Activated naive CD4-positive, alpha-beta T cell treated with anti-CD3 and anti-CD28 coated beads, Interleukin-2, amount 10 ng/mL, durations not matched to agents 7 days and 5 days (primary cell): Measurements from ENCODE around the gene MARCHF10.

Source experiments
- CTCF ChIA-PET: fragments of 350-600 bp; sonication (Branson Sonifier 250); formaldehyde crosslinking; loops from one replicate; lab custom pipeline; 2021; ENCODE audit warnings: antibody characterized with exemption; lab: Charles Lee
- DNase-seq: peaks from one replicate; pipeline ENCODE4 v3.0.0-alpha.2; 2020
- H3K27ac Mint-ChIP-seq: one replicate; pipeline ENCODE4 v1.8.0; 2021; ENCODE audit warnings: mild to moderate bottlenecking, moderate library complexity, mixed read lengths
- H3K27me3 Mint-ChIP-seq: one replicate; pipeline ENCODE4 v1.8.0; 2021; ENCODE audit warnings: mild to moderate bottlenecking, mixed read lengths
- H3K36me3 Mint-ChIP-seq: one replicate; pipeline ENCODE4 v1.8.0; 2021; ENCODE audit warnings: mixed read lengths
- H3K4me1 Mint-ChIP-seq: one replicate; pipeline ENCODE4 v1.8.0; 2021; ENCODE audit warnings: mixed read lengths
- H3K4me3 Mint-ChIP-seq: one replicate; pipeline ENCODE4 v1.8.0; 2021; ENCODE audit warnings: mild to moderate bottlenecking, moderate library complexity, mixed read lengths
- H3K9me3 Mint-ChIP-seq: one replicate; pipeline ENCODE4 v1.8.0; 2021; ENCODE audit warnings: mixed read lengths

Gene MARCHF10

DNA sequence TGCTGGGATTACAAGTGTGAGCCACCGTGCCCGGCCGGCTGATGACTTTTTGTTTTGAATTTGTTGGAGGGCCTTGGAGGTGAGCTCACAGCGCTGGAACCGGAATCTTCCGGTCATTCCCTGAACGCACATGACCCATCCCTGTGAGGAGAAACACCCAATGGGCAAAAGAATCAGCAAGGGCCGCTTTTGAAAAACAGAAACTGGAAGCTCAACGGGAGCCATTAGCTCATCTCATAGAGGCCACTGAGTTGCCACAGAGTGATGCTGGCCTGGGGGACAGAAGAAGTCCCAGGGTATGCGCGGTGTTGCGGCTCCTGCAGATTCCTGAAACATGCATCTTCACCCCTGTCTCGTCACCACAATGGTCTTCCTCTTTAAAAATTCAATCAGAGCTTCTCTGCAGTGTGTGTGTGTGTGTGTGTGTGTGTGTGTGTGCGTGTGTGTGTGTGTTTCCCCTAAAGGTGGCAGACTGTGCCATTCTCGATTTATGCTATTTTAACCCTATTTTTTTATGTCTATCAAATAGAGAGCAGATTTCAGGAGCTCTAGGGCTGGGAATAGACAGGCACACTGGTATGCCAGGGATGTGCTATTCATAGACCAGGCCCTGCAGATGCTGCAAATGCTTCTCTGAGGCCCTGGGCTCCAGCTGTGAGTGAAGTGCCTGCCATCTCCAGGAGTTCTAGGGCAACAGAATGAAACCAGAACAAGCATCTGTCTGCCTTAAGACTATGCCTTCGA is 68.3 kb downstream of the MARCHF10 start:
- Mint-ChIP-seq H3K36me3 (no peaks in the 10 kb centered on the region), H3K4me3 (no peak overlapping the region), H3K27me3 (peaks cover 30% of the 10 kb centered on the region), H3K9me3 (no peaks in the 10 kb centered on the region), H3K4me1 (no peaks in the 10 kb centered on the region), H3K27ac (no peak overlapping the region)
- CTCF ChIA-PET = no interaction called here
- DNase-seq = no peak

DNA sequence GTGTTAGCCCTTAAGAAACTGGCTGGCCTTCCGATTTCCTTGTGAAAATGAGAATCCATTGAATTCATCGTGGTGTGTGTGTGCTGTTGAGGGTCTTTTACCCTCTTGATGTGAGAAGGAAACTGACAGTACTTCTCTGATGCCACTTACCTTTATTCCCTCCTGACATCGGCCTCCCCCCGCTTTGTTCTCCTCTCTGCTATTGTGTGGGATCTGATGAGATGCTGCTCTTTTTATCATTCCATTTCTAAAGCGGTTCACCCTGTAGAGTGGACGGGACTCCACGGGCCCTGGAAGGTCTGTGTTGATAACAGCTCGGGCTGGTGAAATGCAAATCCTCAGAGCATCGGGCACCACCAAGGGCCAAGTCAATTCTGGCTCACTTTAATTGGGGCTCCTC is 69.8 kb downstream of the MARCHF10 start:
- no peaks in the 10 kb centered on the region for H3K9me3 Mint-ChIP-seq
- CTCF ChIA-PET = no interaction called here

DNA sequence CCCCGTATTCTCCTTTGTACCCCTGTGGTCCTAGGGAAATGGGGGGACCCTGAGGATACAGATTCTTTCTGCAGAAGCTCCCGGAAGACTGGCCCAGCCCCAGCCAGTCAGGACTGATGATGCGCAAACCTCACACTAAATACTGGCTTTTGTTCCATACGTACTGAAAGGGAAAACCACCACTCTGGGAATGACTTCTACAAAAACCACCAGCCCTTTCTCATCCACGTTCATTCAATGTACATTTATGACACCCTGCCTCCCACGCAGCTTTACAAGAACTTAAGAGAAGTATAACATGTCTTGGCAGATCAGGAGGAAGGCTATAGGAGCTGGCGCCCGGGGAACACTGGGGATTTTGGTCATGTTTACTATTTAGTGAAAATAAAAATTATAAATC is 70.6 kb downstream of the MARCHF10 start:
- Mint-ChIP-seq H3K27ac (no peak overlapping the region), H3K9me3 (no peaks in the 10 kb centered on the region), H3K27me3 (peaks cover 29% of the 10 kb centered on the region), H3K4me1 (no peaks in the 10 kb centered on the region), H3K4me3 (no peak overlapping the region), H3K36me3 (no peaks in the 10 kb centered on the region)
- DNase-seq = no peak
- CTCF ChIA-PET = no interaction called here

More for the DNA sequence above, 69.8 kb downstream of the MARCHF10 start:
- Mint-ChIP-seq H3K27ac (no peak overlapping the region), H3K4me3 (no peak overlapping the region), H3K27me3 (peaks cover 29% of the 10 kb centered on the region), H3K4me1 (no peaks in the 10 kb centered on the region), H3K36me3 (no peaks in the 10 kb centered on the region)
- no peak for DNase-seq

DNA sequence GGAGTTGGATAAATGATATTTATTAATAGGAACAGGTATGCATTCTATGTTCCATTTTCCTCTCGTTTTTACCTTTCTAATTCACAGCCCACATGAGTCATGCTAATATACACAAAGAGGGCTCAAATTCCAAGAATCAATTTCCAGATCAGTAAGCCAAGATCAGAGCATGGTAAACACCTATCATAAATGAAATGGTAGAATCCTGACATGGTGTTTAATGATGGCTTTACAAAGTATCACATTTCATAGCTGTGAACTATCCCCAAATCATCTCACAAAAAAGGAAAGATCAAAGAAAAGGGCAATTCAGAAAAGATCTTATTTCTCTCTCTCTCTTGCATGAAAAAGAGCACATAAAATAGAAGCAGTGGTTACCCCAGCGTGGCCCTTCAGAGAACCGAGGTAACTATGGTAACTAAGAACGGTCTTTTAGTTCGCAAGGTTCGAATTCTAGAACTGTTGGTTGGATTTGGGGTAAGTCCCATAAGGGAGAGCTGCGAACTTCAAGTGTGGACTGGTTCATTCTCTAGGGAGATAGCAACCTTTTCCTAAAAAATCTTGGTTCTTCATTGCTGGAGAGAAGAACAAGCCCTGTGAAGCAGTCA is 73.0 kb downstream of the MARCHF10 start:
- Mint-ChIP-seq H3K4me1 (no peaks in the 10 kb centered on the region), H3K27ac (no peak overlapping the region), H3K9me3 (no peaks in the 10 kb centered on the region), H3K4me3 (no peak overlapping the region), H3K36me3 (no peaks in the 10 kb centered on the region), H3K27me3 (peaks cover 28% of the 10 kb centered on the region)
- CTCF ChIA-PET = interaction anchor here (0.9 kb wide), 1 partner anchor 11 kb away, joined by 3 read pairs; no protein-coding TSS in a partner anchor
- no peak for DNase-seq

DNA sequence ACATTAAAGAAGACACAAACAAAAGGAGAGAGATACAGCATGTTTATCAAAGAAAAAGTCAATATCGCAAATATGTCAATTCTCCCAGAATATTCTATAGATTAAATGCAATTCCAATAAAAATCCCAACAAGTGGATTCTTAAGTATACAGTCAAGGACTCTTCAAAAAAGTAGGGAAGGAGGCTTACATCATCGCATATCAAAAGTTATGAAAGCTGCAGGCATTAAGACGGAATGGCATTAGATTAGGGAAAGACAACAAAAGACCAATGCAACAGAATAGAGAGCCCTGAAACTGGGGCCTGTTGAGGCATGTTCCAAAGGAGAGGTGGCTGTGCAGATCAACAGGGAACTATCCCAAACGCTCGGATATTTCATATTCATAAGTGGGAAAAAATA is 76.0 kb downstream of the MARCHF10 start:
- Mint-ChIP-seq H3K4me3 (no peak overlapping the region), H3K4me1 (no peaks in the 10 kb centered on the region), H3K36me3 (no peaks in the 10 kb centered on the region), H3K27me3 (peaks cover 39% of the 10 kb centered on the region), H3K9me3 (no peaks in the 10 kb centered on the region), H3K27ac (no peak overlapping the region)
- CTCF ChIA-PET = no interaction called here
- DNase-seq = no peak

DNA sequence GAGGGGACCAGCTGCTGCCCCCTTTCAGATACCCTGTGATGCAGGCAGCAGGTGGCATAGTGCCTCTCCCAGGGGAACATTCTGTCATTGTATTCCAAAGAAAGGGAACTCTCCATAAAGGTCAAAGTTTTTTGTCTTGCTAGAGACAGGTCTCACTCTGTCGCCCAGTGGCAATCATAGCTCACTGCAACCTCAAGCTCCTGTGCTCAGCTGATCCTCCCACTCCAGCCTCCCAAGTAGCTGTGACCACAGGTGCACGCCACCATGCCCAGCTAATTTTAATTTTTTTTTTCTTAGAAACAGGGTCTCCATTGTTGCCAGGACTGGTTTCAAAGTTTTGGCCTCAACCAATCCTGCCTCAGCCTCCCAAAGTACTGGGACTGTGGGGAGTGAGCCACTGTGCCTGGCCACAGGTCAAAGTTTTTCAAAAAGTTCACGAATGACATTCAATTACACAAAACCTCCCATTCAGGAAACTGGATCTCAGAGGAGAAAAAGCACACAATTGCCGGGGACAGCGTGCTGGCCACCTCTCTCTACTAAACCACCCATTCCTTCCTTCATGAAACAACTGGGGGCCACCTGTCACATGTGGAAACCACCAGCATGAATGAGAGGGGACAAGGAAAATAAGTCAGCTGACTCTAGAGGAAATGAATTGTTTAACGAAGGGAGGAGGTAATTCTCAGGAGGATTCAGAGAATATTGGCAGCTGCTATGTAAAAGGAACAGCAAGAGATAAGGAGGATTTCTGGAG is 80.0 kb downstream of the MARCHF10 start:
- H3K4me1 Mint-ChIP-seq = peaks cover 25% of the 10 kb centered on the region
- H3K36me3 Mint-ChIP-seq = peaks cover 2% of the 10 kb centered on the region
- H3K27ac Mint-ChIP-seq = no peak overlapping the region
- DNase-seq = no peak
- H3K9me3 Mint-ChIP-seq = no peaks in the 10 kb centered on the region
- CTCF ChIA-PET = interaction anchor here (1.1 to 1.4 kb wide), 2 partner anchors 74 to 389 kb away, joined by 3 read pairs; no protein-coding TSS in a partner anchor
- peaks cover 57% of the 10 kb centered on the region for H3K27me3 Mint-ChIP-seq
- H3K4me3 Mint-ChIP-seq = no peak overlapping the region

DNA sequence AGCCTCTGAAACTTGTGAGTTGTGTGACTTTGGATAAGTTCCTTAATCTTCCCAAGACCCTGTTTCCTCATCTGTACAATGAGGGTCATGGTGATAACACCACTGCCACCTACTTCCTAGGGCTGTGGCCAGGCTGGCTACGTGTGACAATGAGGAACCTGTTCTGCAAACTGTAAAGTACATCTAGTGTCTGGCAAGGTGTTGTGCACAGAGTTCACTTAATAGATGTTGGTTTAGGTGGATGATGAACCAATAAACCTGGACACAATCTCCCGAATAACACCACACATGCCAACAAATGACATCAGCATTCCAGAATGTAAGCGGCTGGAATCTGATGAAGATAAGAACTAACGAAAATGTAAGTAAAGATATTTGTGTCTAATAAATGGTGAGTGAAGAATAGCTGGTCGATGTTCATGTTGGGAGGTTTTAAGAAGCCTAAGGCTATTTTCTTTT is 82.3 kb downstream of the MARCHF10 start:
- H3K4me1 Mint-ChIP-seq = peaks cover 25% of the 10 kb centered on the region
- H3K36me3 Mint-ChIP-seq = peaks cover 2% of the 10 kb centered on the region
- H3K4me3 Mint-ChIP-seq = no peak overlapping the region
- H3K9me3 Mint-ChIP-seq = no peaks in the 10 kb centered on the region
- H3K27ac Mint-ChIP-seq = no peak overlapping the region
- peaks cover 71% of the 10 kb centered on the region for H3K27me3 Mint-ChIP-seq
- CTCF ChIA-PET = no interaction called here
- DNase-seq = no peak

DNA sequence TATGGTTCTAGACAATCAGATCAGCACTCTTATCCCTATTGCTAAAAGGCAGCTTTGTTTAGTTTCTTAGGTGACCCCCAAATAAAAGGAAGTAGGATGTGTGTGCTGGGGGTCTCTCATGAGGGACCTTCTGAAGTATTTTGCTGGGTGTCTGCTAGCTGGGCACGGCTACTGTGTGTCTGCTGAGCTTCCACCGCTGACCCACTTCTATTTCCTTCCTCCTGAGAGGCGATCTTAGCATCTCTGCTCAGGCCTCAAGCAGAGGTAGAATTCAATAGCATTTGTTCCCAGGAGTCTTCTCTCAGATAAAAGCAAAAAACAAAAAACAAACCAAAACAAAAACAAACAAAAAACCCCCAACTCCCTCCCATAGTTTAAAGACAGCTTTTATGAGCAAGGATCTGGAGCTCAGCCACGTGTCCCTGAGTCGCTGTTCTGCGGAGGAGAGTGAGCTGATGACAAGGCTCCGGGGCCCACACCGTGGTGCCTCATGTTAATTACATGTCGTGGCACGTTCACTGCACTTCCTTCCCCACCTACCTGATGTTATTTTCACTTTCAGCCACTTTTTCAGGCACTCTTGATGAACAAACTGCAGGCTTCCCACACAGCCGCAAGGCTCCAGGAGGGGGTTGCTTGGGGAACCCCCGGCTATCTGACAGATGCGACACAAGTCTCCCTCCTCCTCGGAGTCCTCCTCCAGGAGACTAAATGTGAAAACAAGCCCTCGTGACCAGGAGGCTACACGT is 83.5 kb downstream of the MARCHF10 start:
- no peaks in the 10 kb centered on the region for H3K9me3 Mint-ChIP-seq
- H3K4me3 Mint-ChIP-seq = peak overlapping the region; percentile 47
- CTCF ChIA-PET = interaction anchor here (0.6 kb wide), 1 partner anchor 10 kb away, joined by 3 read pairs; no protein-coding TSS in a partner anchor
- H3K36me3 Mint-ChIP-seq = peaks cover 2% of the 10 kb centered on the region
- DNase-seq = peak; percentile 80
- peaks cover 25% of the 10 kb centered on the region for H3K4me1 Mint-ChIP-seq
- peak overlapping the region; percentile 80 for H3K27ac Mint-ChIP-seq
- H3K27me3 Mint-ChIP-seq = peaks cover 78% of the 10 kb centered on the region

DNA sequence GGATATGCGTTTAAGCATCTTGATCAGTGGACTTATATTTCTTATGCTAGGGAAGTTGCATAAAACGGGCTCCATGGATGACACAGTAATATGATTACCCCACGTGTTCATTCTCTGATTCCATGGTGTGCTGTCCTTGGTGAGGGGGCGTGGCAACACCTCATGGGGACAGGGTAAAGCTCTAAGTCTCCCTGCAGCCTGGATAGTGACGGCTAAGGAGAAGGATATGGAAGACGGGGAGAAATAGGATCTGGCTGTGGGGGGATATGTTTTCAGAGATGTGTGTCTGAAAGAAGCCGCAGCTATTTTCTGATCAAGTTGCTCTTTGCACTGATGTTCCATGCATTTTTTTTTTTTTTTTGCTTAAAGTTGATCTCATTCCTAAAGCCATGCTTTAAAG is 84.3 kb downstream of the MARCHF10 start:
- H3K36me3 Mint-ChIP-seq = peaks cover 2% of the 10 kb centered on the region
- H3K4me3 Mint-ChIP-seq = no peak overlapping the region
- H3K9me3 Mint-ChIP-seq = no peaks in the 10 kb centered on the region
- peaks cover 25% of the 10 kb centered on the region for H3K4me1 Mint-ChIP-seq
- CTCF ChIA-PET = no interaction called here
- peaks cover 78% of the 10 kb centered on the region for H3K27me3 Mint-ChIP-seq
- H3K27ac Mint-ChIP-seq = no peak overlapping the region
- no peak for DNase-seq

DNA sequence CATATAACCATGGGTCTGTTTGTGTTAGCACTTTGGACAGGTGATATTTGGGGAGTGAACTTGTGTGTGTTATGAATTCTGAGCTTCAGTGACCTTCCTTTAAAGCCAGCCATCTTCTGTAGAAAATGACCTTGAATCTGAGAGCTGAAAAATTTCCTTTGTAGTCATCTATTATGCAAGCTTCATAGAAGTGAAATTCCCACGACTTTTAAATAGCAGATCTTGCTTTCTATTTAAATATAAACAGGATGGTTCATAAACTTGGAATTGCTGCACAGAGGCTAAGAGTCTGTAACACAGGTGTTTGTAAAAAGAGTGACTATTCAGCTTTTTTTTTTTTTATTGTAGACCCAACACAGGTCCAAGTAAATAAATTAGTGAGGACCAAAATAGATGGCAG is 85.5 kb downstream of the MARCHF10 start:
- no peak overlapping the region for H3K27ac Mint-ChIP-seq
- H3K4me3 Mint-ChIP-seq = no peak overlapping the region
- no peak for DNase-seq
- no peaks in the 10 kb centered on the region for H3K9me3 Mint-ChIP-seq
- H3K27me3 Mint-ChIP-seq = peaks cover 77% of the 10 kb centered on the region
- peaks cover 25% of the 10 kb centered on the region for H3K4me1 Mint-ChIP-seq
- H3K36me3 Mint-ChIP-seq = peaks cover 2% of the 10 kb centered on the region
- CTCF ChIA-PET = interaction anchor here (0.6 to 1.0 kb wide), 4 partner anchors 18 to 875 kb away, joined by 3 to 4 read pairs (median 3); no protein-coding TSS in a partner anchor

DNA sequence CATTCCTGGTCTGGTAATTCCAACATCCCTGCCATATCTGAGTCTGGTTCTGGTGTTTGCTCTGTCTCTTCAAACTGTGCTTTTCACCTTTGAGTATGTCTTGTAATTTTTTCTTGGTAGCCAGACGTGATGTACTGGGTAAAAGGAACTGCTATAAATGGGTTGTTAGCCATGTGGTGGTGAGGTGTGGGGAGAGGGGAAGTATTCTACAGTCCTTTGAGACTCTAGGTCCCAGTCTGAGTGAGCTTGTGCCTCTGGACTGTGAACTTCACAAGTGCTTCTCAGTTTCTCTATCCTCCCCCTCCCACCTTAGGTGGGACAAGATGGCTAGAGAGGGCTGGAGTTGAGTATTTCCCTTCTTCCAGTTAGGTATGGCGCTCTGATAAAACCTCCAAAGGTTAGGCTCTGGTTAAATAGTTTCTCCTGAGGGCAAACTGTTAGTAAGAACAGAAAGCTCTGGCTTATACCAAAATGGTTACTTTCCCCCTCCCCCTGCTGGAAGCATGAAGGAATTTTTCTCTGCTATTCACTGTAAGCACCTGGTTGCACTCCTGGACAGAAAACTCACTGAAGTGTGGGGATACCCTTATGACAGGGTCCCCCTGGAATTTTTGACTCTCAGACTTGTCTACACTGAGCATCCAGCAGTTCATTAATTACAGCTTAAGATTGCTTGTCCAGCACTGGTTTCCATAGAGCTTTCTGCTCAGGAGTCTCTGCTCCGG is 87.8 kb downstream of the MARCHF10 start:
- H3K36me3 Mint-ChIP-seq = peaks cover 2% of the 10 kb centered on the region
- H3K4me3 Mint-ChIP-seq = no peak overlapping the region
- H3K27ac Mint-ChIP-seq = no peak overlapping the region
- CTCF ChIA-PET = no interaction called here
- H3K9me3 Mint-ChIP-seq = no peaks in the 10 kb centered on the region
- DNase-seq = no peak
- H3K27me3 Mint-ChIP-seq = peaks cover 69% of the 10 kb centered on the region
- peaks cover 21% of the 10 kb centered on the region for H3K4me1 Mint-ChIP-seq

DNA sequence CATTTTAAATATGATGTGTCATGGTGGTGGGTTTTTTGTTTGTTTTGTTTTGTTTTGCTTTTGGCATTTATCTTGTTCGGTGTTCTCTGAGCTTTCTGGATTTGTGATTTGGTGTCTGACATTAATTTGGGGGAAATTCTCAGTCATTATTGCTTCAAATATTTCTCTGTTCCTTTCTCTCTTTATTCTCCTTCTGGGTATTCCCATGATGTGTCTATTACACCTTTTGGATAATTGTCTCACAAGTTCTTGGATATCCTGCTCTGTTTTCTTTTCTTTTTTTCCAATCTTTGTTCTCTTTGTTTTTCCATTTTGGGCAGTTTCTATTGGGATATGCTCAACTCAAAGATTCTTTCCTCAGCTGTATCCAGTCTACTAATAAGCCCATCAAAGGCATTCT is 88.5 kb downstream of the MARCHF10 start:
- peaks cover 14% of the 10 kb centered on the region for H3K4me1 Mint-ChIP-seq
- CTCF ChIA-PET = no interaction called here
- H3K4me3 Mint-ChIP-seq = no peak overlapping the region
- no peak overlapping the region for H3K27ac Mint-ChIP-seq
- no peaks in the 10 kb centered on the region for H3K36me3 Mint-ChIP-seq
- no peaks in the 10 kb centered on the region for H3K9me3 Mint-ChIP-seq
- H3K27me3 Mint-ChIP-seq = peaks cover 62% of the 10 kb centered on the region
- DNase-seq = no peak

DNA sequence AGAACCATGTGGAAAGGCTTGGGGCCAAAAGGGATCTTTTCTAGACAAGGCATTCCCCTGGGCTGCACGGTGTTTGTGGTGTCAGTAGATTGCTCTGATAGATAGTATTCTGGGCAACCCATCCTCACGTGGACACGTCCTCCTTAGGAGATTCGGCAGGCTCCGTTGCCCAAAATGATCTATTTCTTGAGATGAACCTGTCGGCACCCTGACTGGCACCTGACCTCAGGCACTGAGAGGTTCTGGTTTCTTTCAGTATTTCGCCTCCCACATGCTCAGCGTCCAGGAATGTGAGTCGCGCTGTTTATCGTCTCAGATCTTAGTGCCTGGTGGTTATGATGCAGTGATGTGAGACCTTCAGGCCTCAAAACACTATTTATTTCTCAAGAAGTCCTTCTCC is 89.7 kb downstream of the MARCHF10 start:
- no peak overlapping the region for H3K27ac Mint-ChIP-seq
- H3K9me3 Mint-ChIP-seq = no peaks in the 10 kb centered on the region
- DNase-seq = no peak
- H3K27me3 Mint-ChIP-seq = peaks cover 60% of the 10 kb centered on the region
- no peaks in the 10 kb centered on the region for H3K36me3 Mint-ChIP-seq
- CTCF ChIA-PET = no interaction called here
- no peak overlapping the region for H3K4me3 Mint-ChIP-seq
- peaks cover 2% of the 10 kb centered on the region for H3K4me1 Mint-ChIP-seq
